Dendritic cell treated with granulocyte-macrophage colony-stimulating factor and Interleukin-4, amounts not matched to agents 40 ng/mL and 50 ng/mL, for 4 days (primary cell): ENCODE measurements around the gene DNAJB6.
A peak's percentile ranks its signal among the peaks of the same experiment; 100 is the strongest.

Experiments used
- H3K27ac Mint-ChIP-seq: one replicate; pipeline ENCODE4 v1.8.0; 2022; ENCODE audit warnings: mild to moderate bottlenecking, mixed read lengths
- H3K27me3 Mint-ChIP-seq: one replicate; pipeline ENCODE4 v1.8.0; 2022; ENCODE audit warnings: mild to moderate bottlenecking, mixed read lengths
- H3K36me3 Mint-ChIP-seq: one replicate; pipeline ENCODE4 v1.8.0; 2022; ENCODE audit warnings: low read depth, mixed read lengths
- H3K4me1 Mint-ChIP-seq: one replicate; pipeline ENCODE4 v1.8.0; 2022; ENCODE audit warnings: low read depth, mixed read lengths
- H3K4me3 Mint-ChIP-seq: one replicate; pipeline ENCODE4 v1.8.0; 2022; ENCODE audit warnings: mild to moderate bottlenecking, moderate library complexity, mixed read lengths
- H3K9me3 Mint-ChIP-seq: one replicate; pipeline ENCODE4 v1.8.0; 2022; ENCODE audit warnings: mixed read lengths
- intact Hi-C: fragments of 100-400 bp; cut with micrococcal nuclease; formaldehyde crosslinking; loops from one replicate; pipeline ENCODE4 v1.15.0; 2022

Gene DNAJB6

GRCh38 chr7:157336383-157337315 lies at the start of gene DNAJB6:
Gene DNAJB6 (plus strand): TSS chr7:157337004. CDS start chr7:157358573, 21,569 bp downstream.
- H3K4me1 Mint-ChIP-seq = peaks cover 45% of the 10 kb centered on the region
- intact Hi-C loops = loop anchor here (1.0 to 5.0 kb wide), 2 partner anchors 34 to 444 kb away; partner anchors contain the start of gene LMBR1
- peaks cover 52% of the 10 kb centered on the region for H3K36me3 Mint-ChIP-seq
- H3K27me3 Mint-ChIP-seq = no peaks in the 10 kb centered on the region
- H3K27ac Mint-ChIP-seq = peak within 1 kb of the TSS; percentile 97
- H3K9me3 Mint-ChIP-seq = no peaks in the 10 kb centered on the region
- H3K4me3 Mint-ChIP-seq = peak within 1 kb of the TSS; percentile 78

- Mint-ChIP-seq H3K4me1 (peaks cover 26% of the 10 kb centered on the region), H3K27ac (no peak overlapping the region), H3K27me3 (peaks cover 18% of the 10 kb centered on the region), H3K9me3 (no peaks in the 10 kb centered on the region), H3K36me3 (no peaks in the 10 kb centered on the region), H3K4me3 (no peak overlapping the region)
- intact Hi-C loops = no loop called here
Measured at GRCh38 chr7:157291404-157292080, 45.3 kb upstream of the DNAJB6 start.

GRCh38 chr7:157292258-157292657 lies 44.5 kb upstream of the DNAJB6 start:
- no peaks in the 10 kb centered on the region for H3K36me3 Mint-ChIP-seq
- intact Hi-C loops = no loop called here
- peaks cover 13% of the 10 kb centered on the region for H3K27me3 Mint-ChIP-seq
- H3K4me1 Mint-ChIP-seq = peaks cover 32% of the 10 kb centered on the region
- no peak overlapping the region for H3K4me3 Mint-ChIP-seq
- H3K9me3 Mint-ChIP-seq = no peaks in the 10 kb centered on the region
- H3K27ac Mint-ChIP-seq = no peak overlapping the region

- intact Hi-C loops = no loop called here
Measured at GRCh38 chr7:157292770-157293412, 43.9 kb upstream of the DNAJB6 start.

DNA sequence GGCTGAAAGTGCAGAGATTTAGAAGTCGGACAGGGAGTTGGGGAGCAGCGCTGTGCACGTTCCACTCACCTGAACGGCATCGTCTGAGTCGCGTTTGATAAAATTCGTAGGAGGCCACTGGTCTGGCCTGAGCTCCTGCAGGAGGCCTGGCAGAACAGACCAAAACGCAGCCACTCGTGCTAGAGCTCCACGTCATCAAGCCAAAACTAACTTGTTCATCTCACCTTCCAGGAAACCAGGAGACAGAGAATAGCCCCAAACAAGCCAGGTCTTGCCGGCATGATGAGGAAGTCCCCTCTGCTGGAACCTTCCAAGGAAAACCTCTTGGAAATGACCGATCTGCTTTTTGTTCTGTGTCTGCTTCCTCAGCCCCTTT lies 43.4 kb upstream of the DNAJB6 start:
- no peak overlapping the region for H3K4me3 Mint-ChIP-seq
- peak overlapping the region; percentile 28 for H3K27ac Mint-ChIP-seq
- peaks cover 43% of the 10 kb centered on the region for H3K4me1 Mint-ChIP-seq
- H3K9me3 Mint-ChIP-seq = no peaks in the 10 kb centered on the region
- intact Hi-C loops = no loop called here
- peaks cover 11% of the 10 kb centered on the region for H3K27me3 Mint-ChIP-seq
- no peaks in the 10 kb centered on the region for H3K36me3 Mint-ChIP-seq

More at GRCh38 chr7:157292770-157293412, 43.9 kb upstream of the DNAJB6 start:
- Mint-ChIP-seq H3K4me3 (no peak overlapping the region), H3K27me3 (peaks cover 11% of the 10 kb centered on the region), H3K36me3 (no peaks in the 10 kb centered on the region), H3K9me3 (no peaks in the 10 kb centered on the region), H3K27ac (no peak overlapping the region), H3K4me1 (peaks cover 38% of the 10 kb centered on the region)

- no peaks in the 10 kb centered on the region for H3K36me3 Mint-ChIP-seq
- no peaks in the 10 kb centered on the region for H3K9me3 Mint-ChIP-seq
- intact Hi-C loops = no loop called here
Measured at GRCh38 chr7:157294773-157295172, 42.0 kb upstream of the DNAJB6 start.

DNA sequence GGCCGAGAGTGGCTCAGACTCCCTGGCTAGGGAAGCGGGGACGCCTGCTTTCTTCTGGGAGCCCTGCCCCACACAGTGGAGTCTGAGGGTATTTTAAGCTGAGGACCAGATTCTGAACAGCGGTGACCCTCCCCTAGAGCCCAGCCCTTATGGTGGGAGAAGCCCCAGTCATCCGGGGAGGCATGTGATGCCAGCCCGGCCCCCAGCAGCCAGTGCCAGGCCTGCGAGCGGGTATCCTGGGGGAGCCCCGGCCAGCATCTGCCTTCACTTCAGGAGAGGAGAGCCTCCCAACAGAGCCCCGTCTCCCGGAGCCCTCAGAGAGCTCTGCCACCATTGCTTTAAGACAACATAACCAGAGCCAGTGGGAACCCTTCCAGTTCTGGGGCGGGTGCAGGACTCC lies 41.5 kb upstream of the DNAJB6 start:
- intact Hi-C loops = no loop called here
- peak overlapping the region; percentile 55 for H3K27ac Mint-ChIP-seq
- peaks cover 52% of the 10 kb centered on the region for H3K4me1 Mint-ChIP-seq
- no peaks in the 10 kb centered on the region for H3K9me3 Mint-ChIP-seq
- peaks cover 11% of the 10 kb centered on the region for H3K27me3 Mint-ChIP-seq
- no peaks in the 10 kb centered on the region for H3K36me3 Mint-ChIP-seq
- no peak overlapping the region for H3K4me3 Mint-ChIP-seq

More at GRCh38 chr7:157294773-157295172, 42.0 kb upstream of the DNAJB6 start:
- Mint-ChIP-seq H3K27ac (no peak overlapping the region), H3K27me3 (peaks cover 11% of the 10 kb centered on the region), H3K4me3 (no peak overlapping the region), H3K4me1 (peaks cover 48% of the 10 kb centered on the region)

- H3K27me3 Mint-ChIP-seq = peaks cover 6% of the 10 kb centered on the region
- intact Hi-C loops = no loop called here
- peaks cover 71% of the 10 kb centered on the region for H3K4me1 Mint-ChIP-seq
- no peaks in the 10 kb centered on the region for H3K36me3 Mint-ChIP-seq
- H3K27ac Mint-ChIP-seq = peak overlapping the region; percentile 97
- H3K4me3 Mint-ChIP-seq = no peak overlapping the region
- H3K9me3 Mint-ChIP-seq = no peaks in the 10 kb centered on the region
Measured at GRCh38 chr7:157297185-157297584, 39.6 kb upstream of the DNAJB6 start.

- Mint-ChIP-seq H3K27me3 (peaks cover 6% of the 10 kb centered on the region), H3K27ac (peak overlapping the region; percentile 97), H3K36me3 (no peaks in the 10 kb centered on the region), H3K9me3 (no peaks in the 10 kb centered on the region), H3K4me1 (peaks cover 82% of the 10 kb centered on the region), H3K4me3 (peak overlapping the region; percentile 46)
- intact Hi-C loops = no loop called here
Measured at GRCh38 chr7:157299317-157299612, 37.5 kb upstream of the DNAJB6 start.

- H3K36me3 Mint-ChIP-seq = no peaks in the 10 kb centered on the region
- H3K27ac Mint-ChIP-seq = peak overlapping the region; percentile 97
- no peaks in the 10 kb centered on the region for H3K9me3 Mint-ChIP-seq
- intact Hi-C loops = no loop called here
- peak overlapping the region; percentile 46 for H3K4me3 Mint-ChIP-seq
- peaks cover 4% of the 10 kb centered on the region for H3K27me3 Mint-ChIP-seq
- H3K4me1 Mint-ChIP-seq = peaks cover 82% of the 10 kb centered on the region
Measured at GRCh38 chr7:157299613-157300368, 37.0 kb upstream of the DNAJB6 start.

DNA sequence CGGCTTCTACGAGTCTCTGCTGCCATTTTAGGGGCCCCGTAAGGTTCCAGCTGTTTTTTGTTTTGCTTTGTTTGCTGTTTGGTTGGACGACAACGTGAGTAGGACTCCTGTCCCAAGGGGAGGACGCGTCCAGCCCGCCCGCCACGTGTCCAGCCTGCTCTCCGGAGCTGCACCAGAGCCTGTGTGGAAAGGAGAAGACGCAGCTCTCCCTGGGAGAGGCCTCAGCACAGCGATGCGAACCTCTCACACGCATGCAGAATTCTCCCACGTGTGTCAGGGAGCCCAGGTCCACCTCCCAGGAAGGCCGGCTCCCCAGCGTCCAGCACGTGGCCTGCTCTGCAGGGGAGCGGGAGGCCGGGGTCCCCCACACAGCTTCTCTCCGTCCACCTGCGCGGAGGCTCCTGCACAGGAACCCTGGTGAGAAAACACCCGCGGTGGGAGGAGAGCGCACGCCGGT lies 36.4 kb upstream of the DNAJB6 start:
- no peaks in the 10 kb centered on the region for H3K9me3 Mint-ChIP-seq
- intact Hi-C loops = no loop called here
- H3K4me3 Mint-ChIP-seq = no peak overlapping the region
- peaks cover 78% of the 10 kb centered on the region for H3K4me1 Mint-ChIP-seq
- H3K36me3 Mint-ChIP-seq = no peaks in the 10 kb centered on the region
- H3K27me3 Mint-ChIP-seq = peaks cover 2% of the 10 kb centered on the region
- peak overlapping the region; percentile 97 for H3K27ac Mint-ChIP-seq

- Mint-ChIP-seq H3K27me3 (no peaks in the 10 kb centered on the region), H3K36me3 (no peaks in the 10 kb centered on the region), H3K27ac (peak overlapping the region; percentile 97), H3K9me3 (no peaks in the 10 kb centered on the region), H3K4me3 (peak overlapping the region; percentile 6), H3K4me1 (peaks cover 73% of the 10 kb centered on the region)
- intact Hi-C loops = loop anchor here (1.0 kb wide), 3 partner anchors 17 to 35 kb away; no protein-coding TSS in a partner anchor
Measured at GRCh38 chr7:157301610-157302120, 35.1 kb upstream of the DNAJB6 start.
